Tongue (tissue), 3 donors: ENCODE results near the gene GRIP1. TPM values are rescaled to one million over a fixed set of nuclear protein-coding genes. Genes with fewer than 3 reads are reported as not detected.
"Not testable (repeated sequence)": the region's sequence is repeated elsewhere in the genome, so short reads cannot be mapped to it uniquely, and the experiment has no call there.

ENCODE experiments used
- DNase-seq: peaks from one replicate; pipeline ENCODE4 v3.0.0-alpha.2; 2015
- small RNA-seq: library from RNA; depleted of rRNA; stranded (forward); fragments of <200 nt; gene quantifications from one replicate; pipeline ENCODE3, GENCODE V24; 2014; ENCODE audit warnings: low replicate concordance
- total RNA-seq: library from RNA; depleted of rRNA; stranded (reverse); fragments of >200 nt; gene quantifications from one replicate; pipeline ENCODE4 v1.2.3, GENCODE V29; 2014

Gene GRIP1
- total RNA-seq, 1 donor from 2014 or later = 5.4 TPM

DNA sequence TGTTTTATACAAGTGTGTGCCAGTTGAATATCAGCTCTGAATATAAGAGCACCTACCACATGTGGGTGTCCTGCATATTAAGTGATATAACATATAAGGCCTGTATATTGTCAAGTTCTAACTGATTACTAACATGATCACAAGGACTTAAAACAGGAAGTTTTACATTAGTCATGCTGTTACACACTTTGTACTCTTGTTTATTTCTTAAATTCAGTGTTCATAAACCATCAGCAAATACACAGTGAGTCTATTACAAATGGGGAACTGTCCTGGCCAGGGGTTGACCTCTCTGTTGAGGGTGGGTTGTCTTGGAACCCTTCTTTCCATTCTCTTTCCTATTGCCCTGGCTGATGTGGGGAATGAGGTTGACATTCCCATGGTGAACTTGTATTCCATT, 357.4 kb downstream of the GRIP1 start:
- DNase-seq = no peak

DNA sequence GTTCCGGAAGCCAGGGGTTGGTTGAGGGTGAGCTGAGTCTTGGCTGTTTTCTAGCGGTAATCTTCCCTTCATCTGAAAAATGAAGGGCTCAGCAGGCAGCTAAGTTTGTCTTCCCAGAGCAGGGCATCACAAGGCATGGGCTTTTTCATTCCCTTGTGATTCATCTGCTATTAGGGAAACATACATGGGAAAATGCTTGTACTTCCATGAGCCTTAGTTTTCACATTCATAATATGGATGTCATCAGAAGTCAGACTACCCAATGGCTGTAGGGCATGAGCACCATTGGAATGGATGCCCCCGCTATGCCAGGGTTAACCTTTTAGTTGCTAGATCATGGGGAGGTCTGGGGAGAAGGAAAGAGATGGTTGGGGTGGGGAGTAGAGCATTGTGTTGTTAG, 357.9 kb downstream of the GRIP1 start:
- DNase-seq = no peak

DNA sequence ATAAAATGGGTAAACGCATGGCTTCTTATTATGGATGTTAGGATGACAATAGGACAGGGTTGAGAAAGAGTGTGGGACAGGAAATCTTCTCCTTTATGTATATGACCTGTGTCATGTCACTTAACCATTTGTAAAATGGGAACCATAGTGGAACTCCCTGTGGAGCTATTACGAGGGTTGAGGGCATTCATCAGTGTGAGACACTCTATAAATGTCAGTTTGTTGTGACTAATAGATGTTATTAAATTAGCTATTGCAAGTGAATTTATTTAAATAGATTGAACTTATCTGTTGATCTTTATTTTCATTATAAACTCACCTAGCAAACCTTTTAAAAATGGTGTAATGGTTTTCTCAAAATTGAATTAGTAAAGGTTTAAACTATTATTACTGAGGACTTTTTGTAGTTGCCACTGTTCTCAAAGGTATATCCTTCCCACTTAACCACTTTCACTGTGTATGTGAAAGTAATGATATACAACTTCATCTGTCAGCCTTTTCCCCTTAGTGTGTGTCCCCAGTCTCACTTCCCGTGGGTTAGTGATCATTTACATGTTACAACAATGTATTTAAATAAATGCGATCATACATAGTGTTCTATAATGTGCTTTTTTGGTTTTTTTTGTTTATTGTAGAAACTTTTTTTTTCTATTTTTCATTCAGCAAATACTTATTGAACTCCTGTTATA, 359.5 kb downstream of the GRIP1 start:
- DNase-seq = no peak

DNA sequence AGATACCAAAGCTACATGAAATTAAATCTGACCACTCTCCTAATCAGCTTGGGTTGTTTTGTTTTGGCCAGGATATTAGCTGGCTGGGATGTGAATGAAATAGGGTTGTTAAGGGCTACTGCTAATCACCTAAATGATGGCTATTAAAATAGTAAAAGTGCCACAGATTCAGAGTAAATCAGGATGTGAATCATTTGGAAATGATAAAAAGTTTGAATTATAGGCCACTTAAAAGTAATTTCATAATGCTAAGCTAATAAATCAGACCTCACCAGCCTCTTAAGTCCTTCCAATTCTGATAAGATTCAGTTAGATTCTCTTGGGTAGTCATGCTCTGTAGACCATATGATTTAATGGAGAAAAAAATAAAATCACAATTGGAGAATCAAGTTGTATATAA, 364.6 kb downstream of the GRIP1 start:
- no peak for DNase-seq

DNA sequence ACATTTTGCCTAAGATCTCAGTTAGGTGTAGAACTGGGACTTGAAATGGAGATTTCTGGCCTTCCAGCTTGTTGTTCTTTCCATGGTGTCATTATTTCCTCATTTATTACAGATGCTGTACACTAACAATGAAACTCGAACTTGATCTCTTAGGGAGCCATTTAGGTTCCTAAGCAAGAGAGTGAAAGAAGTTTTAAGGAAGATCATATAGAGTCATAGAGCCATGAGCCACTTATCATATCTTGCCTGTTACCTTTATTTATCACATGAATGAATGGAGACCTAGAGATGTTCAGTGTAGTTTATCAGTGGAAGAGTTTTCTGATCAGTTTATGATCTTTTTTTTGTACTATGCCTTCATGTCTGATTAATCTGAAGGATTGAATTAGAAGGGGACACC, 366.7 kb downstream of the GRIP1 start:
- no peak for DNase-seq

DNA sequence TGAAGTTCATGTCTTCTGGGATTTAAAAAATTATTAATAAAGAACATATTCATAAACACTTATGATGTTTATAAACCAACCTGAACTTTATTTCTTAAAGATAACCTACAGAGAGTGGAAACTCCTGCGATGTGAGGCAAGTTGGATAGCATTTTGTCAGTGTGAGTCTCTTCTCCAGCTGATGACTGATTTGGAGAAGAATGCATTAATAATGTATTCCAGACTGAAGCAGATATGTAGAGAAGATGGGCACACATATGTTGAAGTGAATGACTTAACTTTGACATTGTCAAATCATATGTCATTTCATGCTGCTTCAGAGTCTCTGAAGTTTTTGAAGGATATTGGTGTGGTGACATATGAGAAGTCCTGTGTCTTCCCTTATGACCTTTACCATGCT, 369.3 kb downstream of the GRIP1 start:
- no peak for DNase-seq

GRCh38 chr12:66304296-66304900, 374.5 kb downstream of the GRIP1 start:
- DNase-seq = no peak

GRCh38 chr12:66303316-66303804, 375.5 kb downstream of the GRIP1 start:
- DNase-seq = not testable (repeated sequence)

DNA sequence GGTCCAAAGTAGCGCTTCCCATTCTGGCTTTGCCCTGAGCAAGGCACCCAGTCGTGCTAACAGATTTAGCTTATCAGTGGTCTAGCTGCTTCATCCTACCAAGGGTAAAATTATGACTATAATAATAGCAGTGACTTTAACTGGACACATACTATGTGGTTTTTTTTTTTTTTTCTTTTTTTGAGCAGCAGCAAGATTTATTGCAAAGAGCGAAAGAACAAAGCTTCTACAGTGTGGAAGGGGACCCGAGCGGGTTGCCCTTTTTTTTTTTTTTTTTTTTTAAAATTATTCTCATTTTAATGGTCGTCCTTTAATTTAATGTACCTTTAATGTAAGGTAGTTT, 376.1 kb downstream of the GRIP1 start:
- DNase-seq = no peak

- DNase-seq = peak; percentile 99
Measured at GRCh38 chr12:66301944-66302826, 376.7 kb downstream of the GRIP1 start, which contains the start of gene HELB. Gene HELB, plus strand, starts transcription at chr12:66302493. Its CDS starts 111 bp downstream, at chr12:66302604.

- no peak for DNase-seq
Measured at GRCh38 chr12:66297923-66298322, 381.0 kb downstream of the GRIP1 start.

Small RNA genes lying within 50 kb of the gene (small RNA-seq; reads per million reads assigned to genes)
- gene OSBPL9P5 = not detected
